ENCODE results near the gene SLC18B1. TPM values are rescaled to one million over a fixed set of nuclear protein-coding genes. Genes with fewer than 3 reads are reported as not detected.

SLC18B1 gene
- total and polyA plus RNA-seq, 2 of the 8 experiments (the other 6 are each of a cell fraction or from before 2014, with no cell fraction given): 17.2 to 23.4 TPM

- no peak overlapping the region for H2AK5ac ChIP-seq (ENCODE audit: low read depth, low read length)
- H2BK20ac ChIP-seq (ENCODE audit: low read length): no peak overlapping the region
- no peak overlapping the region for H3K27ac ChIP-seq (ENCODE audit: low read depth, low read length)
- no peak overlapping the region for H4K5ac ChIP-seq (ENCODE audit: insufficient read length, low read depth, low read length)
- no peak overlapping the region for H4K8ac ChIP-seq (ENCODE audit: extremely low read depth, insufficient read depth, low read length)
- DNase-seq (ENCODE audit: low read depth in 1 of 2, low spot score in 2 of 2) (no peak), FAIRE-seq (no peak)
- H3K79me2 ChIP-seq (ENCODE audit: control insufficient read depth in 1 of 2, insufficient read depth in 2 of 2, low read length in 2 of 2): no peaks in the 10 kb centered on the region
- no peaks in the 10 kb centered on the region for H4K20me1 ChIP-seq (replicated peaks in 1 of 2; ENCODE audit: control insufficient read depth in 1 of 2, insufficient read depth in 2 of 2, low read length in 2 of 2)
- no peak overlapping the region for H2AFZ ChIP-seq (ENCODE audit: low read length)
- no peak overlapping the region for H2BK15ac ChIP-seq (ENCODE audit: low read length)
- H2BK5ac ChIP-seq (ENCODE audit: low read depth, low read length): no peak overlapping the region
- no peaks in the 10 kb centered on the region for H3K4me1 ChIP-seq (replicated peaks in 1 of 4; ENCODE audit: control insufficient read depth in 3 of 4, insufficient read depth in 4 of 4, low read length in 3 of 4)
- no peak overlapping the region for H3K14ac ChIP-seq (ENCODE audit: insufficient read length)
- no peak overlapping the region for H3K56ac ChIP-seq (replicated peaks; ENCODE audit: insufficient read length, low read depth, low read length)
- POLR2A ChIA-PET (ENCODE audit: partially characterized antibody): no interaction called here
- CTCF ChIA-PET (ENCODE audit: partially characterized antibody): interaction anchor here (1.1 to 2.8 kb wide), 2 partner anchors 14 to 350 kb away, joined by 3 to 15 read pairs; no protein-coding TSS in a partner anchor
- no peak overlapping the region for H3K9ac ChIP-seq (replicated peaks in 1 of 4; ENCODE audit: extremely low read depth in 1 of 4, low read depth in 3 of 4, low read length in 3 of 4)
- no peak overlapping the region for H3K4ac ChIP-seq (replicated peaks; ENCODE audit: insufficient read length, low read depth, low read length)
- H3K9me3 ChIP-seq (ENCODE audit: insufficient read depth in 2 of 2, low read depth in 1 of 2, low read length in 1 of 2): no peaks in the 10 kb centered on the region
- no peak overlapping the region for H2BK120ac ChIP-seq (replicated peaks; ENCODE audit: low read depth, low read length)
- H3K18ac ChIP-seq (ENCODE audit: extremely low read depth, low read length): no peak overlapping the region
- H2BK12ac ChIP-seq (ENCODE audit: low read depth, low read length): no peak overlapping the region
- H3K27me3 ChIP-seq (replicated peaks in 1 of 4; ENCODE audit: control insufficient read depth in 3 of 4, extremely low read depth in 1 of 4, insufficient read depth in 3 of 4, low read length in 3 of 4): no peaks in the 10 kb centered on the region
- no peak overlapping the region for H3K23ac ChIP-seq (ENCODE audit: insufficient read length)
- no peak for TF ChIP-seq USF2 (IDR thresholded peaks at IDR 0.05; ENCODE audit: low read length)
- TF ChIP-seq, protein P1, sequence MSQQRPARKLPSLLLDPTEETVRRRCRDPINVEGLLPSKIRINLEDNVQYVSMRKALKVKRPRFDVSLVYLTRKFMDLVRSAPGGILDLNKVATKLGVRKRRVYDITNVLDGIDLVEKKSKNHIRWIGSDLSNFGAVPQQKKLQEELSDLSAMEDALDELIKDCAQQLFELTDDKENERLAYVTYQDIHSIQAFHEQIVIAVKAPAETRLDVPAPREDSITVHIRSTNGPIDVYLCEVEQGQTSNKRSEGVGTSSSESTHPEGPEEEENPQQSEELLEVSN (IDR thresholded peaks at IDR 0.05): no peak
- no peak for TF ChIP-seq CBX5 (IDR thresholded peaks at IDR 0.05; ENCODE audit: low read depth, low read length)
- TF ChIP-seq TBP (IDR thresholded peaks at IDR 0.05; ENCODE audit: low read depth, low read length): no peak
- no peak for TF ChIP-seq TEAD4 (IDR thresholded peaks at IDR 0.05; ENCODE audit: low read depth, low read length)
- H3K79me1 ChIP-seq (ENCODE audit: low read depth, low read length): no peaks in the 10 kb centered on the region
- H4K91ac ChIP-seq (replicated peaks; ENCODE audit: insufficient read length, low read length): no peak overlapping the region
- no peak overlapping the region for H3K4me3 ChIP-seq (ENCODE audit: extremely low read depth in 1 of 4, insufficient read depth in 2 of 4, low read depth in 3 of 4, low read length in 4 of 4)
- H3K23me2 ChIP-seq (ENCODE audit: low read depth, low read length): no peaks in the 10 kb centered on the region
- H3K4me2 ChIP-seq (ENCODE audit: insufficient read depth in 1 of 2, low read depth in 2 of 2, low read length in 2 of 2): no peak overlapping the region
- no peaks in the 10 kb centered on the region for H3K36me3 ChIP-seq (ENCODE audit: control insufficient read depth in 2 of 4, insufficient read depth in 4 of 4, low read length in 3 of 4)
- WGBS, 2 experiments (ENCODE audit: extremely low coverage in 1 of 2, insufficient coverage in 1 of 2, insufficient read length in 1 of 2, insufficient replicate concordance in 2 of 2, low coverage in 1 of 2, low lambda C conversion rate in 2 of 2, missing lambda C conversion rate in 1 of 2): 89% methylated on average over 3 of the region's 4 CpGs; no CpG with 5 or more reads in 1 of the 2 experiments
Observed at GRCh38 chr6:132742495-132742894, 55.9 kb downstream of the SLC18B1 start.

Measured in H1 (cell line).